Nephron (organoid): ENCODE data around the gene STOX2.

Experiments
- H3K27ac Mint-ChIP-seq, 3 experiments: 2 replicates each; pipeline ENCODE4 v1.8.0; 2020; ENCODE audit warnings: mixed read lengths in 3 of 3, mild to moderate bottlenecking in 2 of 3, moderate library complexity in 1 of 3
- H3K27me3 Mint-ChIP-seq: 2 replicates; pipeline ENCODE4 v1.8.0; 2021; ENCODE audit warnings: low read depth, mild to moderate bottlenecking, moderate library complexity, mixed read lengths
- H3K36me3 Mint-ChIP-seq: 2 replicates; pipeline ENCODE4 v1.8.0; 2020; ENCODE audit warnings: low read depth, mixed read lengths
- H3K4me1 Mint-ChIP-seq: 2 replicates; pipeline ENCODE4 v1.8.0; 2020; ENCODE audit warnings: mixed read lengths
- H3K4me3 Mint-ChIP-seq, 3 experiments: 2 replicates each; pipeline ENCODE4 v1.8.0; 2020; ENCODE audit warnings: mild to moderate bottlenecking in 3 of 3, mixed read lengths in 3 of 3, moderate library complexity in 2 of 3
- H3K9me3 Mint-ChIP-seq: 2 replicates; pipeline ENCODE4 v1.8.0; 2020; ENCODE audit warnings: mixed read lengths
- CTCF ChIP-seq, 3 experiments: fragments of 200-600 bp; sonication (generic); IDR thresholded peaks; one replicate each; pipeline ENCODE4 v1.5.0; 2021; ENCODE audit warnings: antibody characterized with exemption in 3 of 3; ENCODE audit not compliant: unreplicated experiment in 3 of 3

Gene STOX2

GRCh38 chr4:184058026-184058425 lies 152.9 kb downstream of the STOX2 start:
- Mint-ChIP-seq H3K4me3 (no peak overlapping the region), H3K9me3 (no peaks in the 10 kb centered on the region)
- TF ChIP-seq CTCF (IDR thresholded peaks at IDR 0.05; ENCODE audit: unreplicated experiment in 3 of 3), result no peak

GRCh38 chr4:184059099-184059498 lies 154.0 kb downstream of the STOX2 start:
- Mint-ChIP-seq H3K4me1 (peaks cover 7% of the 10 kb centered on the region), H3K27ac (no peak overlapping the region), H3K9me3 (no peaks in the 10 kb centered on the region), H3K36me3 (no peaks in the 10 kb centered on the region), H3K27me3 (peaks cover 6% of the 10 kb centered on the region), H3K4me3 (no peak overlapping the region)
- no peak for TF ChIP-seq CTCF (IDR thresholded peaks at IDR 0.05; ENCODE audit: unreplicated experiment in 3 of 3)

More at GRCh38 chr4:184058026-184058425, 152.9 kb downstream of the STOX2 start:
- Mint-ChIP-seq H3K4me1 (peaks cover 7% of the 10 kb centered on the region), H3K27me3 (peaks cover 6% of the 10 kb centered on the region), H3K27ac (no peak overlapping the region), H3K36me3 (no peaks in the 10 kb centered on the region)

GRCh38 chr4:184061582-184061981 lies 156.5 kb downstream of the STOX2 start:
- Mint-ChIP-seq H3K9me3 (no peaks in the 10 kb centered on the region), H3K36me3 (no peaks in the 10 kb centered on the region), H3K4me3 (no peak overlapping the region), H3K27ac (no peak overlapping the region), H3K27me3 (peaks cover 6% of the 10 kb centered on the region), H3K4me1 (peaks cover 11% of the 10 kb centered on the region)
- TF ChIP-seq CTCF (IDR thresholded peaks at IDR 0.05; ENCODE audit: unreplicated experiment in 3 of 3), result no peak

- Mint-ChIP-seq H3K27ac (no peak overlapping the region), H3K9me3 (no peaks in the 10 kb centered on the region)
Measured at GRCh38 chr4:184062769-184063168, 157.7 kb downstream of the STOX2 start.

GRCh38 chr4:184064877-184065276 lies 159.8 kb downstream of the STOX2 start:
- H3K36me3 Mint-ChIP-seq, result no peaks in the 10 kb centered on the region
- H3K27ac Mint-ChIP-seq, result no peak overlapping the region
- no peak for TF ChIP-seq CTCF (IDR thresholded peaks at IDR 0.05; ENCODE audit: unreplicated experiment in 3 of 3)
- no peaks in the 10 kb centered on the region for H3K9me3 Mint-ChIP-seq
- H3K4me1 Mint-ChIP-seq, result peaks cover 15% of the 10 kb centered on the region
- no peak overlapping the region for H3K4me3 Mint-ChIP-seq
- H3K27me3 Mint-ChIP-seq, result peaks cover 6% of the 10 kb centered on the region

More at GRCh38 chr4:184062769-184063168, 157.7 kb downstream of the STOX2 start:
- Mint-ChIP-seq H3K4me1 (peaks cover 17% of the 10 kb centered on the region), H3K36me3 (no peaks in the 10 kb centered on the region), H3K4me3 (no peak overlapping the region), H3K27me3 (peaks cover 6% of the 10 kb centered on the region)
- TF ChIP-seq CTCF (IDR thresholded peaks at IDR 0.05; ENCODE audit: unreplicated experiment in 3 of 3), result no peak

GRCh38 chr4:184066584-184067300 lies 161.6 kb downstream of the STOX2 start:
- Mint-ChIP-seq H3K9me3 (peaks cover 3% of the 10 kb centered on the region), H3K4me1 (peaks cover 15% of the 10 kb centered on the region), H3K36me3 (no peaks in the 10 kb centered on the region), H3K4me3 (no peak overlapping the region), H3K27me3 (peaks cover 2% of the 10 kb centered on the region), H3K27ac (peak overlapping the region in 1 of 3 experiments; percentile 80)
- no peak for TF ChIP-seq CTCF (IDR thresholded peaks at IDR 0.05; ENCODE audit: unreplicated experiment in 3 of 3)
